HG03103 (cell line): ENCODE data around the gene DCD.

ENCODE experiments used
- ATAC-seq: cut with Tn5 transposase; IDR thresholded peaks from one replicate; pipeline ENCODE4 v1.9.1; 2021; ENCODE audit warnings: low read depth; ENCODE audit not compliant: unreplicated experiment

The DCD gene

DNA sequence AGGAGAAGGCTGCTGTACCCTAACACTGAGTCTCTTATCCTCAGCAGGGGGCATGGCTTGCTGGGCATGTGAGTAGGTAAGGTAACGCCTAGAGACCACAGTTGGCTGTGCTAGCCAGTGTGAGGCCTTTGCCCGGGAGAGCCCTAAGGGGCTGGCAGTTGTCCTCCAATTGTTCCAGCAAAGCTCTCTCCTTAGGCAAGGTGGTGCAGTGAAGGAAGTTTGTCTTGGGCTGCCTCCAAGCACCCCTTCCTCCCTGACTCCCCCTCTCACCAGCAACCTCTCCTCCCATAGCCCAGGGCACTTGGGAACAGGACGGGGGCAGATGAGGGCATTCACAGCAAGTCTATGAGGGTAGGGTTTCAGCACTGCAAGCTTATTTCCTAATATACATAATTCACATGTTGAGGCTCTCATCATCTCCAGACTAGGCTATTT is 36.4 kb downstream of the DCD start:
- no peak for ATAC-seq

DNA sequence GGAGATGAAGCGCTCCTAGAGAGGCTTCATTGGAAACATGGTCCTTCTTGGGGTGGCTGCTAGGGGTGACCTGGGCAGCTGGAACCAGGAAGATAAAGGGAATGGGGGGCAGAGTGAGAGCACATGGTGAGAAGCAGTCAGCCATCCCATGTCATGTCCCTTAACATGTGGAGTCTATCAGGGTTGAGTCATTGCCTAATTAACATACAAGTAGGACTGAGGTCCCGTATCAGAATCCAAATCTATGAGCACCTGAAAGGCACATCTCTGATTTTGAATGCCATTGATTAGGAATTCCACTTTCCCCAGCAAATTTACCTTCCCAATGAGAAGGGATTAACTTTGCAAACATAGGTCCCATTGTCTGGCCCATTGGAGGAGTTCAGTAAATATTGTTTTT is 39.4 kb downstream of the DCD start:
- no peak for ATAC-seq

DNA sequence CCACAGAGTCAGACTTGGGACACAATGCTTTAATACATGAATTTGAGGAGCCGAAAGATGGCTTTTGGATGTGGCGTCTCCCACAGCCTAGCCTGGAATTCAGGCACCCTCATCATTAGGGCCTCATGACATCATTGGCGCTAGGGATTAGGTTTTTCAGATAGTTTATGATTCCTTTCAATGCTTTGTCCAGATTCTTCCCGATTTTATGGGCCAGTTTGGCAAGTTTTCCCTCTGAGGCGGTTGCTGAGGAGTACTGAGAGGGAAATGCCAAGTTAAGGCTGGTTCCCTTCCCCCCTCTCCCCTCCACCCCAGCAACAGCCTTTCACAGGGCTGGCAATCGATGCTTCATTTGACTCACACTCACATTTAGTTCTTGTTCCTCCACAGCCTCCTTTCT is 40.0 kb downstream of the DCD start:
- no peak for ATAC-seq

DNA sequence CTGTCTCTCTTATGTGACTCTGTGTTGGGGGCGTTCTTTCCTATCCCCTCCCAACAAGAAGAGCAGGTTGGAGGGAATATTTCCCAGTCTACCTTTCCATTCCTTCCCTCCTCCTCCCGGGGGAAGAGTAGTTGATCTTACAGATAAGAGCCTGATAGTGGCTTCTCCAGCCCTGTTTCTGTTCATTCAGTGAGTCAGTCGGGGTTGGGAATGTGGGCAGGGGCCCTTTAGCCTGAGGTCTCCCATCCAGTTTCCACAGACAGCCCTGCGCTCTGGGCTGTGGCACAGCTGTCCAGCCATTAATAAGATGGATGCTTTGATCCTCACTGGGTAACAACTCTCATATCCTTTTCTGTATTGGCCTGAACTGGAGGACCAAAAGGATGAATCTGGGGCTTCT is 41.6 kb downstream of the DCD start:
- no peak for ATAC-seq

DNA sequence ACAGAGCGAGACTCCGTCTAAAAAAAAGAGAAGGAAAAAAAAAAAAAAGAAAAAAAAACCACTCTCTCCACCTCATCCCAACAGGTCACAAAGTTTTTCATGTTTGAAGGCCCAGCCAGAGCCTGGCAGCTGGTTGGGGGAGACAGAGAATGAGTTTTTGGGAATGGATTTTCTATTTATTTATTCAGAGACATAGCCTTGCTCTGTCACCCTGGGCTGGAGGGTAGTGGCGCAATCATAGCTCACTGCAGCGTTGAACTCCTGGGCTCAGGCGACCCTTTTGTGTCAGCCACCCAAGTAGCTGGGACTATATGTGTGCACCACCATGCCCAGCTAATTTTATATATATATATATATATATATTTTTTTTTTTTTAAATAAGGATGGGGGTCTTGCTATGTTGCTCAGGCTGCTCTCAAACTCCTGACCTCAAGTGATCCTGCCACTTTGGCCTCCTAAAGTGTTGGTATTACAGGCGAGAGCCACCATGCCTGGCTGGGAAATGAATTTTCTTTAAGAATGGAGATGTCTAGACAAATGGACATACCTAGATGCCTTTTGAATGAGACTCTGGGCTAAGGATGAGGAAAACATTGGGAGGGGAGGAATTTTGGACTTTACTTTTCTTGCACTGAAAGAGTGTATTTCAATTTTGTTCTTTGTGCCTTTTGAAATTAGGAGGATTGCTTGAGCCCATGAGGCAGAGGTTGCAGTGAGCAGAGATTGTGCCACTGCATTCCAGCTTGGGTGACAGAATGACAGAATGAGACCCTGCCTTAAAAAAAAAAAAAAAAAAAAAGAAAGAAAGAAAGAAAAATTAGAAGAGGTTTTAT is 42.8 kb downstream of the DCD start:
- ATAC-seq, result no peak

DNA sequence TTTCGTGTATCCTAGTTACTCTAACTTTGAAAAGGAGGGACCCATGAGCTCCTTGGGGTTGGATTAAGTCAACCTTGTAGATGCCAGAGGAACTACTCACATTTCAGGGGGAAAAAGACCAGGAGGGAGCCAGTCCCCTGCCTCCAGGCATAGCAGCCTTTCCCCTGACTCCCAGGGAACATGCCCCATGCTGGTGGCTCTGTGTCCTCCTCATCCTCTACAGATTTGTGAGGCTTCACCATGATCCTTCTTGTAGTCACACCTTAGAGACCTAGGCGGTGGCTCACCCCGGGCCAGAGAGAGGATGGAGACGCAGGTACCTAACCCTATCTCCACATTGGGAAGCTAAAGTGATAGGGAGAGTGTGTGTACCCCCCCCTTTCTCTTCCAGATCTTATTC is 43.7 kb downstream of the DCD start:
- ATAC-seq, result no peak

DNA sequence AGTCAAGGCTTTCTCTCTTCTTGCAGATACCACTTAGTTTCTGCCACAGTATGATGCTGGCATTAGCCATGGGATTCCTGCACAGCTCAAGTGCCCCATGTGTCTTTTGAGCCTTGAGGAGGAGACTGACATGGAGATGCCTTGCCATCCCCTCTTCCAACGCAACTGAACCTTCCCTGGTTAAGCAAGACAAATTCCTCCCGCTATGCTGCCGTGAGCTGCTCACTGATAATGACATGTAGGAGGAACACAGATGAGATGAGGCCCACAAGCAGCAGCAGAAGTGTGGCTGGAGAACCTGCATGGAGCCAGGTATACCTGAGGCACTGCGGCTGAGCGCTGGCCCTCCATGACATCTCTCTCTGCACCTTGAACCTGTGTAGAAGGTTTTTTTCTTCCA is 44.3 kb downstream of the DCD start:
- no peak for ATAC-seq

DNA sequence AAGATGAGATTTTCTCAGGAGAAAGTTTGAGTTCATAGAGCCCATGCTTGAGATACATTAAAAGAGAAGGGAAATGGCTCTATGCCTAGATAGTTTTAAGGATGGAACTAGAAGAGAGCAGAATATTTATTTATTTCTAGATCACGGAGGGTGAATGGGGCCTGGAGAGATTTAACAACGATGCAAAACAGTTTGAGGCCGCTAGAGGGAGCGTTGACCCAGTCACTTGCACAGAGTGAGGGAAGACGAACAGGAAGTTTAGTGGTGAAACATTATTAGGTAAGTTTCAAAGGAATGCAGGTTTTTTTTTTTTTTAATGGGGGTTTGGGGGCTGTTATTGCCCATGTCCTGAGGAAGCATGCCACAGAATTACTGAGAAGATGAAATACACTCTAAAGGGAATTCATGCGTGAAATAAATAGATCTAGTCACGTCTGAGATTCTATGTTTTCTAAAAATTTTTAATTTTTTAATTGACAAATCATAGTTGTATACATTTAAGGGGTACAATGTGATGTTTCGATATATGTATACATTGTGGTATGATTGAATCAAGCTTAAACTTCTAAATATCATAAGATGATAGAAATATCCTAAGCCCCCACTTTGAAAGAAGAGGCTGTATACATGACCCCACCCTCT is 44.9 kb downstream of the DCD start:
- ATAC-seq, result peak; percentile 92

DNA sequence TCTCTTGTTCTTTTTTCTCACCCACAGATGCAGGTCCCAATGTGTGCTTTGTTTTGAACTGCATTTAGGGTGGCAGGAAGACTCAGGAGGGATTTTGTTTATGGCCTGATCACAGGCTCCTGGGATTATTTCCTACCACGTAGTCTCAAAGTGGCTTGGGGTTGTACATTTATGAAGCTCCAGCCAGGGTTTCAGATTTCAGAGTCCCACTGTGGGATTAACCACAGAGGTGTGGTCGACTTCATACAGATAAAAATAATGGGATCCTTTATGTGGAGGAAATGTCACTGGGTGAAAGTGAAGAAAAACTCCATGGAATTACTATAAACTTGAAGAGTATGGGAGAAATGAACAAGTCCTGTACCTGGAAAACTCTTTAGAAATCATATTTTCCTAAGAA is 45.5 kb downstream of the DCD start:
- no peak for ATAC-seq

DNA sequence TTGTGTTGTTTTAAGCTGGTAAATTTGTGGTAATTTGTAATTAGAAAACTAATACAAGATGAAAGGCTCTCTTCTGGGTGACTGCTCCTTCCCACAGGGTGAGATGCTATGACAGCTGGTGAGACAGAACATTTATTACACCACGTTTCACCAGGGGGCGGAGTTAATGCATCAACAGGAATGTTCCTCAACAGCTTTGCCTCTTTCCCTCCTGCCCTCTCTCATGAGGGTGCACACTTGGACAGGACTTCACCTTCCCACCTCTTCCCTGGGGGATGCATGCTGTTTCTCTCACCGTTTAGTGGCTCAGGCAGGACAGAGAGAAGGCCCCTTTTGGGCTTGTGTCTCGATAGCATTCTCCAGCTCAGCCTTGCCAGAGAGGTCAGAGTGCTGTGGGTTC is 46.3 kb downstream of the DCD start:
- ATAC-seq, result no peak

DNA sequence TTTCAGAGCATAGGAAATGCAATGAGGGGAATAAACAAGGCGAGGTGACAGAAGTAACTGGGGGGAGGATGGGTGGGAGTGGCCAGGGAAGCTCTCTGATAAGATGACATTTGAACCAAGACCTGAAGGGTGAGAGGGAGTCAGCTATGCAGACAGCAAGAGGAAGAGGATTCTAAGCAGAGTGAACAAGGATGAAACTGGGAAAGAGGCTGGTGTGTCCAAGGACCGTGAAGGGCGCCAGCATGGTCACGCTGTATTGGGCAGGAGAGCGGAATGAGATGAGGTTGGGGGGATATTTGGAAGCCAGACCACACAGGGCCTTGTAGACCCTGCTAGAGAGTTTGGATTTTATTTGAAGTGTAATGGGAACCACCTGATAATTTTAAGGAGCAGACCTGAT is 49.2 kb downstream of the DCD start:
- no peak for ATAC-seq

DNA sequence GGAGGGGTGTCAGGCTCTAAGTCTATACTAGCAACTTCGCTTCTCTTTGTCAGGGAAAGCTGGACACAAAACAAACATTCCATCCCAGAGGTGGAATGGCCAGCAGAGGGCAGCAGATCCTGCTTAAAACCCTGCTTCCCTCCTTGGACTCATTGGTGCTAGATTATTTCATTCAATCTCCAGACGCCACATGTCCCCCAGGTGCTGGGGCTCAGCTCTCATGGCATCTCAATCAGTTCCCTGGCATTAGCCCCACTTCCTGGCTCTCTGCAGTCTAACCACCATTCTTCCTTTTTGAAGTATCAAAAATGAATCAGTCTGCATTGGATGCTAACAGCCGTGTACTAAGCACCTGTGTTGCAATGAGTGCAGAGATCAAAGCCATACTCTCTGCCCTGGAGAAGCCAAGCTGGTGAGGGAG is 51.6 kb downstream of the DCD start:
- no peak for ATAC-seq

DNA sequence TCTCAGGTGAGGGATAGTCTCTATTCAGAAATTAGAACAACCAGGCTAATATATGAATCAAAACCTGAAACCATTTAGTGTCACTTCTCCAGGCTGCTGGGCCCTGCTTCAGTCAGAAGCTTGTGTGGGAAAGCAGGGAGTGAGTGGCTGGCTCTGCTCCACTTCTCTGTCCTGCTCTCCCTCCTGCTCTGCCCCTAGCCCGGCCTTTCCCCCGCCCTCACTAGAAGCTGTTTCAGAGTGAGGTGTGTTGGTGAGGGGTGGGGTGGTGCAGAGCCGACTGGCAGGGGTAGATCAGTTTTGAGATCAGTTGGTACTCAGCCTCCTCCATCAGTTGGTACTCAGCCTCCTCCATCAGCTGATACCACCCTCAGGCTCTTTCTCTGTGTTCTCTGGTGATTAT is 52.7 kb downstream of the DCD start:
- no peak for ATAC-seq
